GM03348 (cell line): ENCODE results near the gene CPXM2.
A peak's percentile ranks its signal among the peaks of the same experiment; 100 is the strongest.

Experiments used
- DNase-seq: peaks from one replicate; pipeline ENCODE4 v3.0.0; 2012; ENCODE audit warnings: low spot score

CPXM2 gene

GRCh38 chr10:123848564-123849457 lies 42.8 kb downstream of the CPXM2 start:
- DNase-seq = no peak

GRCh38 chr10:123847686-123848432 lies 43.7 kb downstream of the CPXM2 start:
- peak; percentile 73 for DNase-seq

- no peak for DNase-seq
These were observed 47.8 kb downstream of the CPXM2 start for GRCh38 chr10:123843835-123844234.

GRCh38 chr10:123842692-123843385 lies 48.8 kb downstream of the CPXM2 start:
- no peak for DNase-seq

GRCh38 chr10:123841560-123841959 lies 50.0 kb downstream of the CPXM2 start:
- DNase-seq = no peak

- no peak for DNase-seq
These were observed 50.5 kb downstream of the CPXM2 start for GRCh38 chr10:123841115-123841514.

GRCh38 chr10:123840714-123841113 lies 50.9 kb downstream of the CPXM2 start:
- no peak for DNase-seq

GRCh38 chr10:123838596-123839310 lies 52.9 kb downstream of the CPXM2 start:
- DNase-seq = no peak

- no peak for DNase-seq
These were observed 53.9 kb downstream of the CPXM2 start for GRCh38 chr10:123837756-123838155.

GRCh38 chr10:123836418-123837145 lies 55.0 kb downstream of the CPXM2 start:
- DNase-seq = no peak

GRCh38 chr10:123835575-123835974 lies 56.0 kb downstream of the CPXM2 start:
- peak; percentile 48 for DNase-seq

GRCh38 chr10:123833170-123833850 lies 58.3 kb downstream of the CPXM2 start:
- no peak for DNase-seq

GRCh38 chr10:123831259-123831658 lies 60.3 kb downstream of the CPXM2 start:
- DNase-seq = no peak

- DNase-seq = no peak
These were observed 70.5 kb downstream of the CPXM2 start for GRCh38 chr10:123821136-123821535.

- no peak for DNase-seq
These were observed 82.0 kb downstream of the CPXM2 start for GRCh38 chr10:123809632-123810031.

GRCh38 chr10:123808906-123809305 lies 82.7 kb downstream of the CPXM2 start:
- DNase-seq = peak; percentile 72

GRCh38 chr10:123808286-123808685 lies 83.3 kb downstream of the CPXM2 start:
- DNase-seq = no peak

- no peak for DNase-seq
These were observed 84.1 kb downstream of the CPXM2 start for GRCh38 chr10:123807444-123808035.

GRCh38 chr10:123804716-123805115 lies 86.9 kb downstream of the CPXM2 start:
- DNase-seq = peak; percentile 44

GRCh38 chr10:123800821-123801220 lies 90.8 kb downstream of the CPXM2 start:
- no peak for DNase-seq
